ENCODE results near the gene NUP85. TPM values are rescaled to one million over a fixed set of nuclear protein-coding genes. Genes with fewer than 3 reads are reported as not detected.

NUP85 gene
- polyA plus RNA-seq, 1 of the 3 experiments (the other 2 are of a cell fraction) = 80.5 TPM

DNA sequence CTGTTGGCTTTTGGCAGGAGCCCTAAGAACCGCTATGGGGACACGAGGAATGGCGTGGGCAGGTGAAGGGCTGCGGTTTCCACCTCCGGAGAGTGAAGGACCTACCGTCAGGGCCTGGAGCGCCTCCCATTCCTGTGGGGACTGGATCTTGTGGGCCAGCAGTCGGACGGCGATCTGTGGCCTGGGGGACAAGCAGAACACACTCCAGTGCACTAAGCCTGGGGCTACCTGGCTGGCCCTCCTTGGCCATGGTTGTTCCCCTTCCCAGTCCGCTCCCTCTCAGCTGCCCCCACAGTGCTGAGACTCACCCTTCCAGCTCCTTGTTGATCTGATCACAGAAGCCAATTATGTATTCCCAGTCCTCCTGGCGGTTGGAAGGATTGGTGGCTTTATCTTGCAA is 40.9 kb downstream of the NUP85 start:
- no peak overlapping the region for H3K4me2 ChIP-seq
- H2AFZ ChIP-seq (ENCODE audit: low read depth) = no peak overlapping the region
- no peaks in the 10 kb centered on the region for H3K9me3 ChIP-seq
- peaks cover 38% of the 10 kb centered on the region for H3K79me2 ChIP-seq (ENCODE audit: insufficient read depth)
- H3K27me3 ChIP-seq (ENCODE audit: insufficient read depth) = no peaks in the 10 kb centered on the region
- H3K4me3 ChIP-seq (ENCODE audit: low read depth in 2 of 2, low read length in 1 of 2) = no peak overlapping the region
- DNase-seq = no peak
- CTCF ChIA-PET = interaction anchor here (0.5 to 3.1 kb wide), 9 partner anchors 8 to 166 kb away, joined by 3 to 15 read pairs (median 5); partner anchors contain the start of genes GGA3 and MIF4GD
- TF ChIP-seq MXI1 (IDR thresholded peaks at IDR 0.05; ENCODE audit: low read depth, low read length) (no peak), YY1 (IDR thresholded peaks at IDR 0.05; ENCODE audit: low read depth) (no peak), TCF12 (IDR thresholded peaks at IDR 0.05) (no peak), TAF1 (IDR thresholded peaks at IDR 0.05; ENCODE audit: borderline replicate concordance, low read depth, low read length) (no peak)
- TF ChIP-seq, protein P1, sequence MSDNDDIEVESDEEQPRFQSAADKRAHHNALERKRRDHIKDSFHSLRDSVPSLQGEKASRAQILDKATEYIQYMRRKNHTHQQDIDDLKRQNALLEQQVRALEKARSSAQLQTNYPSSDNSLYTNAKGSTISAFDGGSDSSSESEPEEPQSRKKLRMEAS (IDR thresholded peaks at IDR 0.05; ENCODE audit: low read depth) = no peak
- H3K4me1 ChIP-seq (ENCODE audit: control insufficient read depth in 1 of 2, insufficient read depth in 2 of 2, low read depth in 1 of 2, low read length in 1 of 2) = peaks cover 0 to 4% of the 10 kb centered on the region in 2 experiments; a peak in 1 of 4 replicates
- H3F3A ChIP-seq (replicated peaks; ENCODE audit: insufficient read depth) = peaks cover 1% of the 10 kb centered on the region
- H3K9ac ChIP-seq = no peak overlapping the region
- H3K36me3 ChIP-seq (replicated peaks in 1 of 2; ENCODE audit: control insufficient read depth in 1 of 2, insufficient read depth in 2 of 2, low read length in 1 of 2) = peaks cover 28 to 53% of the 10 kb centered on the region in 2 experiments
- no peak overlapping the region; a peak in 1 of 4 replicates for H3K27ac ChIP-seq (ENCODE audit: low read depth in 2 of 2, low read length in 1 of 2)
- WGBS (ENCODE audit: low lambda C conversion rate) = 97% methylated on average over 12 of the region's 12 CpGs
- H4K20me1 ChIP-seq (ENCODE audit: insufficient read depth) = peaks cover 12% of the 10 kb centered on the region
- POLR2A ChIA-PET = interaction anchor here (0.7 kb wide), 1 partner anchor 14 kb away, joined by 4 read pairs; no protein-coding TSS in a partner anchor
- H3K9me2 ChIP-seq = no peaks in the 10 kb centered on the region

DNA sequence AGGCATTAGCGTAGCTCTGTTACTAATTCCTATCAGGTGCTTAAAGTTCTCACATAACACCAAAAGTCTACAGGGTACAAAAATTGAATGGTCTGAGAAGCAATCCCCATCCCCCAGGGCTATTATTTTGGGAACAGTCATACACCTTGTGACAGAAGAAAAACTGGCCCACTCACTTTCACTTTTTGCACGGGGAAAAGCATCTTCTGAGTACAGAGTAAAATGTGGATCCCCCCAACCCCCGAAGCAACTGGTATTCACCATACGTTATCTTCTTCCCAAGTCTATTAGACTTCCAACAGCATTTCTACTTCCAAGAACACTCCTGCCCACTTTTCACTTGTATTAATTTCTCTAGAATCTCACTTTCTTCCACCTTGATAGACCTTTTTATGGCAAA is 44.1 kb downstream of the NUP85 start:
- ChIA-PET CTCF (interaction anchor here (0.9 to 3.8 kb wide), 6 partner anchors 11 to 163 kb away, joined by 3 to 51 read pairs (median 10); partner anchors contain the start of genes GGA3, MIF4GD and MRPS7), POLR2A (interaction anchor here (1.3 to 1.7 kb wide), 2 partner anchors 12 to 144 kb away, joined by 4 to 9 read pairs; partner anchors contain the start of genes GGA3 and MRPS7)
- H3K9me2 ChIP-seq = no peaks in the 10 kb centered on the region
- H3K79me2 ChIP-seq (ENCODE audit: insufficient read depth) = peaks cover 60% of the 10 kb centered on the region
- H2AFZ ChIP-seq (ENCODE audit: low read depth) = no peak overlapping the region
- TF ChIP-seq, protein P2, sequence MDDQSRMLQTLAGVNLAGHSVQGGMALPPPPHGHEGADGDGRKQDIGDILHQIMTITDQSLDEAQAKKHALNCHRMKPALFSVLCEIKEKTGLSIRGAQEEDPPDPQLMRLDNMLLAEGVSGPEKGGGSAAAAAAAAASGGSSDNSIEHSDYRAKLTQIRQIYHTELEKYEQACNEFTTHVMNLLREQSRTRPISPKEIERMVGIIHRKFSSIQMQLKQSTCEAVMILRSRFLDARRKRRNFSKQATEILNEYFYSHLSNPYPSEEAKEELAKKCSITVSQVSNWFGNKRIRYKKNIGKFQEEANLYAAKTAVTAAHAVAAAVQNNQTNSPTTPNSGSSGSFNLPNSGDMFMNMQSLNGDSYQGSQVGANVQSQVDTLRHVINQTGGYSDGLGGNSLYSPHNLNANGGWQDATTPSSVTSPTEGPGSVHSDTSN (IDR thresholded peaks at IDR 0.05) = no peak
- H3K27me3 ChIP-seq (ENCODE audit: insufficient read depth) = no peaks in the 10 kb centered on the region
- H3K4me1 ChIP-seq (ENCODE audit: control insufficient read depth in 1 of 2, insufficient read depth in 2 of 2, low read depth in 1 of 2, low read length in 1 of 2) = peaks cover 0 to 4% of the 10 kb centered on the region in 2 experiments; a peak in 1 of 4 replicates
- no peak overlapping the region for H3K27ac ChIP-seq (ENCODE audit: low read depth in 2 of 2, low read length in 1 of 2)
- H3F3A ChIP-seq (replicated peaks; ENCODE audit: insufficient read depth) = no peaks in the 10 kb centered on the region
- peaks cover 26% of the 10 kb centered on the region for H4K20me1 ChIP-seq (ENCODE audit: insufficient read depth)
- peaks cover 17 to 22% of the 10 kb centered on the region in 2 experiments for H3K36me3 ChIP-seq (replicated peaks in 1 of 2; ENCODE audit: control insufficient read depth in 1 of 2, insufficient read depth in 2 of 2, low read length in 1 of 2)
- no peak overlapping the region for H3K9ac ChIP-seq
- no peaks in the 10 kb centered on the region for H3K9me3 ChIP-seq
- WGBS (ENCODE audit: low lambda C conversion rate) = 82% methylated on average over 4 of the region's 4 CpGs
- no peak overlapping the region for H3K4me2 ChIP-seq
- no peak for DNase-seq
- H3K4me3 ChIP-seq (ENCODE audit: low read depth in 2 of 2, low read length in 1 of 2) = no peak overlapping the region

DNA sequence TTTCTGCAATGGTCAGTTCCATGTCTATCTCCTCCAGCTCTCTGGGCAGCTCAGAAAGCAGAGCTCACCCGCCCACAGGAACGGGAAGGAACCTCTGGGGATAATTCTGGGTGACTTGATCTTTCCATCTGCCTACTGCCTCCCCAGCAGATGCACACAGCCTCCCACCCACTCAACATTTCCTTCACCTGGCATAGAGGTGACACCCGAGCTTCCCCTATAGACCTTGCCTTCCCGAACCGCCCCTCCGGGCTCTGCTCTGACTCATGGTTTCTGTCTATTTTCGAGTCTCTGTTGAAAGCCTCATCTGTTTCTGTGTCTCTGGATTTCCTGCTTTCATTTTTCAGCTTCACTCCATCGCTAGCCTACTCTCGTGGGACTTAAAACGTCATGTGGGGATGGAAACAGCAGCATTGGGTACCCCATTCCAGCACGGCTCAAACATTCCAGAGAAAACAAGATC is 44.6 kb downstream of the NUP85 start:
- TF ChIP-seq, protein P3, sequence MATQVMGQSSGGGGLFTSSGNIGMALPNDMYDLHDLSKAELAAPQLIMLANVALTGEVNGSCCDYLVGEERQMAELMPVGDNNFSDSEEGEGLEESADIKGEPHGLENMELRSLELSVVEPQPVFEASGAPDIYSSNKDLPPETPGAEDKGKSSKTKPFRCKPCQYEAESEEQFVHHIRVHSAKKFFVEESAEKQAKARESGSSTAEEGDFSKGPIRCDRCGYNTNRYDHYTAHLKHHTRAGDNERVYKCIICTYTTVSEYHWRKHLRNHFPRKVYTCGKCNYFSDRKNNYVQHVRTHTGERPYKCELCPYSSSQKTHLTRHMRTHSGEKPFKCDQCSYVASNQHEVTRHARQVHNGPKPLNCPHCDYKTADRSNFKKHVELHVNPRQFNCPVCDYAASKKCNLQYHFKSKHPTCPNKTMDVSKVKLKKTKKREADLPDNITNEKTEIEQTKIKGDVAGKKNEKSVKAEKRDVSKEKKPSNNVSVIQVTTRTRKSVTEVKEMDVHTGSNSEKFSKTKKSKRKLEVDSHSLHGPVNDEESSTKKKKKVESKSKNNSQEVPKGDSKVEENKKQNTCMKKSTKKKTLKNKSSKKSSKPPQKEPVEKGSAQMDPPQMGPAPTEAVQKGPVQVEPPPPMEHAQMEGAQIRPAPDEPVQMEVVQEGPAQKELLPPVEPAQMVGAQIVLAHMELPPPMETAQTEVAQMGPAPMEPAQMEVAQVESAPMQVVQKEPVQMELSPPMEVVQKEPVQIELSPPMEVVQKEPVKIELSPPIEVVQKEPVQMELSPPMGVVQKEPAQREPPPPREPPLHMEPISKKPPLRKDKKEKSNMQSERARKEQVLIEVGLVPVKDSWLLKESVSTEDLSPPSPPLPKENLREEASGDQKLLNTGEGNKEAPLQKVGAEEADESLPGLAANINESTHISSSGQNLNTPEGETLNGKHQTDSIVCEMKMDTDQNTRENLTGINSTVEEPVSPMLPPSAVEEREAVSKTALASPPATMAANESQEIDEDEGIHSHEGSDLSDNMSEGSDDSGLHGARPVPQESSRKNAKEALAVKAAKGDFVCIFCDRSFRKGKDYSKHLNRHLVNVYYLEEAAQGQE (IDR thresholded peaks at IDR 0.05; ENCODE audit: low read depth, low read length) = no peak
- ChIA-PET POLR2A (interaction anchor here (1.3 to 1.7 kb wide), 2 partner anchors 11 to 144 kb away, joined by 4 to 9 read pairs; partner anchors contain the start of genes GGA3 and MRPS7), CTCF (interaction anchor here (1.6 to 3.8 kb wide), 5 partner anchors 11 to 162 kb away, joined by 6 to 51 read pairs (median 12); partner anchors contain the start of genes GGA3, MIF4GD and MRPS7)
- H3F3A ChIP-seq (replicated peaks; ENCODE audit: insufficient read depth) = no peaks in the 10 kb centered on the region
- H2AFZ ChIP-seq (ENCODE audit: low read depth) = no peak overlapping the region
- peaks cover 65% of the 10 kb centered on the region for H3K79me2 ChIP-seq (ENCODE audit: insufficient read depth)
- H3K9me2 ChIP-seq = no peaks in the 10 kb centered on the region
- no peak overlapping the region for H3K9ac ChIP-seq
- no peak overlapping the region for H3K4me2 ChIP-seq
- WGBS (ENCODE audit: low lambda C conversion rate) = 81% methylated on average over 11 of the region's 11 CpGs
- no peaks in the 10 kb centered on the region for H3K27me3 ChIP-seq (ENCODE audit: insufficient read depth)
- peaks cover 0 to 4% of the 10 kb centered on the region in 2 experiments; a peak in 1 of 4 replicates for H3K4me1 ChIP-seq (ENCODE audit: control insufficient read depth in 1 of 2, insufficient read depth in 2 of 2, low read depth in 1 of 2, low read length in 1 of 2)
- peaks cover 13 to 17% of the 10 kb centered on the region in 2 experiments for H3K36me3 ChIP-seq (replicated peaks in 1 of 2; ENCODE audit: control insufficient read depth in 1 of 2, insufficient read depth in 2 of 2, low read length in 1 of 2)
- peaks cover 26% of the 10 kb centered on the region for H4K20me1 ChIP-seq (ENCODE audit: insufficient read depth)
- H3K4me3 ChIP-seq (ENCODE audit: low read depth in 2 of 2, low read length in 1 of 2) = no peak overlapping the region
- DNase-seq = no peak
- no peak overlapping the region for H3K27ac ChIP-seq (ENCODE audit: low read depth in 2 of 2, low read length in 1 of 2)
- H3K9me3 ChIP-seq = no peaks in the 10 kb centered on the region

Data from SK-N-SH (cell line).